Cortex of kidney (tissue), 1 donor: ENCODE results near the gene REEP6.
"Not testable (repeated sequence)": the region's sequence is repeated elsewhere in the genome, so short reads cannot be mapped to it uniquely, and the experiment has no call there.

Source experiments
- DNase-seq: peaks from one replicate; lab custom pipeline; 2025; lab: John Stamatoyannopoulos, UW

The REEP6 gene

GRCh38 chr19:1490311-1491113 lies 469 bp upstream of the REEP6 start, which contains the start of gene PCSK4:
TSS of gene PCSK4 (minus strand) at chr19:1490350. CDS start at chr19:1490346, 4 bp downstream.
- no peak for DNase-seq

- no peak for DNase-seq
Measured at GRCh38 chr19:1491849-1492170, 829 bp downstream of the REEP6 start.

GRCh38 chr19:1492474-1493006 lies 1.6 kb downstream of the REEP6 start:
- no peak for DNase-seq

- no peak for DNase-seq
Measured at GRCh38 chr19:1494115-1494815, 3.3 kb downstream of the REEP6 start.

- DNase-seq = no peak
Measured at GRCh38 chr19:1495051-1495798, 4.2 kb downstream of the REEP6 start.

- DNase-seq = no peak
Measured at GRCh38 chr19:1495799-1496713, 5.1 kb downstream of the REEP6 start.

- DNase-seq = no peak
Measured at GRCh38 chr19:1496714-1497577, 6.0 kb downstream of the REEP6 start.

GRCh38 chr19:1497578-1498235 lies 6.7 kb downstream of the REEP6 start:
- DNase-seq = no peak

- not testable (repeated sequence) for DNase-seq
Measured at GRCh38 chr19:1499231-1499630, 8.2 kb downstream of the REEP6 start.

GRCh38 chr19:1501200-1501595 lies 10.2 kb downstream of the REEP6 start:
- DNase-seq = no peak

- DNase-seq = no peak
Measured at GRCh38 chr19:1502433-1503088, 11.6 kb downstream of the REEP6 start.

GRCh38 chr19:1503089-1503924 lies 12.3 kb downstream of the REEP6 start:
- no peak for DNase-seq

- no peak for DNase-seq
Measured at GRCh38 chr19:1503925-1504773, 13.2 kb downstream of the REEP6 start.

GRCh38 chr19:1505012-1505411 lies 14.0 kb downstream of the REEP6 start:
- DNase-seq = no peak

GRCh38 chr19:1505991-1506881 lies 15.3 kb downstream of the REEP6 start:
- DNase-seq = no peak

- DNase-seq = no peak
Measured at GRCh38 chr19:1507192-1507660, 16.2 kb downstream of the REEP6 start.
